ENCODE measurements around the gene EYA4.

EYA4 gene

DNA sequence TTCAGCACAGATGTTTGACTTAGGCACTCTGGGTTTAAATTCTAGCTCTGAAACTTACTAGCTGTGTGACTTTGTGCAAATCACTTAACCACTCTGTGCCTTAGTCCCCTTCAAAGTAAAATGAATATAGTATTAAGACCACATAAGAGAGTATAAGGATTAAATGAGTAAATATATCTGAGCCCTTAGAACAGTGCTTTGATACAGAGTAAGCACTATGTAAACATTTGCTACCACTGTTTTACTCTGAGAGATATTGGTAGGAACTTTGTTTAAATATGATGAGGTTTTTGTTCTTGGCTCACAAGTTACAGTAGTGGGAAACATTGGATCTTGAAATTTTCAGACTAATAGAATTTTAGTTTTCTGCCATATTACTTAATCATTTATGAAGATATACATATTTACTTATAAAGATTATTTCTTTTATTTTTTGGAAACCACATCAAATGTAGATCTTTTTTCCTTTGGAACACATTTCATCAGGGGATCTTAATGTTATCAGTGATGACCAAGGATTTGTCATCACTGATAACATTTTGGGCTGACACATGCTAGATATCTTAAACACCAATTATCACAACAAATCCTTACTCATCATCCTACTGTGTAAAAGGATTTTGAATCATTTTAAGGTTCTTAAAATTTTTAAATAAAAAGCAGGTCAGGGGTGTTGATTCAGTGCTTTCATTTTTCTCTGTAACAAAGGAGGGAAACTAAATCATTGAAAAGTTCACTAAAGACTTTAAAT, 226.2 kb downstream of the EYA4 start:
- DNase-seq: no peak

DNA sequence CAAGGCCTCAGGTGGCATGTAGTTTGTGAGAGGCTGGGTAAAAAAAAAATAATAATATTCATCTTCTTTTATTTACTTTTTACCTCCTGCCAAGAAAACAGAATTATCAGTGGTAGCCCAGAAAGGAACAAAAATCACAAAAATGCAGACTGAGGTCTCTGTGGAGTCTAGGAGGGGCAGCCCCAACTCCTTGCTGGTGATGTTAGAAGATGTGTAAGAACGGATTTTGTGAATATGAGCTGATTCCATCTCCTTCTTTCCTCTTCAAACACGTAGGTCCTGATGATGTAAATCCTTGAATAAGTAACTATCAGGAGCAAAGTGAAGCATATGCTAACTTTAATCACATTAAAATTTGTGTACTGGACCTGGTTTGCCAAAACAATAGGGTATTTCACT, 226.8 kb downstream of the EYA4 start:
- no peak for DNase-seq

- DNase-seq: no peak
These were observed 227.4 kb downstream of the EYA4 start for GRCh38 chr6:133468591-133468990.

- DNase-seq: no peak
These were observed 233.4 kb downstream of the EYA4 start for GRCh38 chr6:133474516-133474915.

DNA sequence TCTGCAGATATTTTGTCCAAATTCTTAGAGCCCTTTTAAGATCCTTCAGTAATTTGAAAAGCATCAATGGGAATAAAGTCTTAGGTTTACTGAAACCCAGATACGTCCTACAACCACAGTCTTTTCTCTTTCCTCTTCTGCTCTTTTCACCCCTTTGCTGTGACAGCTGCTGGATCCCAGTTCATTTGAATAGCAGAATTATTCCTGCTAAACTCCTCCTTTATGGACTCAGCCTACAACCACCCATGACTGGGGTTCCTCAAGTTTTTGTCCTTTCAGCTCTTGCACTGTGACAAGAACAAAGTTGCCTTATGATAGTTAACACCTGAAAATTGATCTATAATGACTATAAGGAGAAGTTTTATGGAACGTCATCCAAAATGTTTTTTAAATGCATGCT, 237.5 kb downstream of the EYA4 start:
- no peak for DNase-seq

- no peak for DNase-seq
These were observed 246.0 kb downstream of the EYA4 start for GRCh38 chr6:133487174-133487573.

- DNase-seq: no peak
These were observed 254.2 kb downstream of the EYA4 start for GRCh38 chr6:133495205-133495903.

- no peak for DNase-seq
These were observed 258.5 kb downstream of the EYA4 start for GRCh38 chr6:133499662-133500061.

DNA sequence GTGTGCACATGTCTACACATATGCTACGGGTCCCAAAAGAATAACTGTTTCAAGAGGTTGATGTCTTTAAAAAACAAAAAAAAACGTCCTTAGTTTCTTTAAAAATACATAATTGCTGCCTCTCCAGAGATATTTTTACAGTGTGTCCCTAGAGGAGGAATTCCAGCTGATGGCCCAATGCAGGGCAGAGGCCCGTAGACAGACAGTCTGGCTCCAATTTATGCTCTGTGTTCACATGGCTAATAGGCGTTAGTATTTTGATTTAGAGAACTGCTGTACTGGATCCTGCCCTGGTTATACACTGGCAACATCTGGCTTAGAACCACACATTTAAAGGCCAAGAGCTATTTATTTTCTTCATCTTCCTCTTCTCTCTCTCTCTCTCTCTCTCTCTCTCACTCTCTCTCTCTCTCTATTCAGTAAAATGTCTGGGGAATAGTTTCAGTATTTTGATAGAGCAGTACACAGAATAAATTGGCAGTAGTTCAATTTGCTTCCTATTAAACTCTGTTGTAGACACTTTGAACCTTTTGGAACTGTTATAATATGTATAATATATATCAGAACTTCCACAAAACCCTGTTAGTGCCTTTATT, 260.6 kb downstream of the EYA4 start:
- no peak for DNase-seq

DNA sequence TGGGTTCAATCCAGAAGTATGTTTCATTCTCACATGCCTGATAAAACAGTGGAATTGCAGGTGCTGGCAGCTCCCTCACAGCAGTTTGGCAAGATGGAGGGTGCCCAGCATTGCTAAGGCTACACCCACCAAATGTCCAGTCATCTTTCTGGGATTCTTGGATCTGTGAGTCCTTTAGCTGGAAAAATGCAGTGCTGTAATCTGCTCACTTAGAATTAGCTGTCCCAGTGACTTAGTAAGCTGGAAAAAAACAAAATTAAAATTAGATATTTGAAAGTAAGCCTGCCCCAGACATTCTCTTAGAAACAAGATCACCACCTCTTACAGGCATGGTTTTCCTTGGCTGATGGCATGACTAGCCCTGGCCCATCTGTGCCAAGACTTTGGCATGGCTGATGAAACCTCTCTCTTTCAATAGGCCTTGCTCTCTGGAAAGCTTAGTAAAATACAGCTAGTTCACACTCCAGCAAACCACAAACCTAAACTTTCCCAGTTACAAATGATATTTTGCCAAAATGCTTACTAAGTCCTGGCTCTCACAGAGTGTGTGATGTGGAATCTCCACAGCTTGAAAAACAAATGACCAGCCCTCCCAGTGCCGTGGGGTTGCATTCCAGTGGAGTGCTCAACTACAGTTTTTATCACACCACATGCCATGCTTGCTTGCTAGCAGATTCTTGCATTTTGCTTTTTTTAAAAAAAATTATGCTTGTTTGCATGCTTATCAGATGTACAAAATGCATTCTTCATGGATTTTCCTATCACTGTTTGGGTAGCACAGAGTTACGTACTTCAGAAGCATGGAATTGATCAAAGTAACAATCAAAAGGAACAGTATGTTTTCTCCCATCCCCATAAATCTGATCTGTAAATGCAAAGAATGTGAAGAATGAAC, 261.5 kb downstream of the EYA4 start:
- no peak for DNase-seq

DNA sequence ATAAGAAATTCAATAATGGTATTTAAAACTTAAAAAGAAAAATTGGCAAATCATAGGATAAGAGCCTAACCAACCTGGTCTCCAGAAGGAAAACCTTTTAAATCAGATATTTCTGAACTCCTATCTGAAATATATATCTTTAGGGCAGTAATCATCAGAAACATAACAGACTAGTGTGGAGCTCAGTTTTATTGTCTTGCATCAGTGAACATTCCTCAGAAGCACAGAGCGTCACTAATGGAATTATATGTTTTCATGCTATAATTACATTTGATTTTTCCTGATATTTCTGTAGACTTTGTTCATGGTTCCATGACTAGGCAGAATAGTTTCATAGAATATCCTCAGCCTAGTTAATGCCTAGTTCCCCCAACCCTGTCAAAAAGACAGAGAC, 262.2 kb downstream of the EYA4 start:
- DNase-seq: no peak

- DNase-seq: no peak
These were observed 263.0 kb downstream of the EYA4 start for GRCh38 chr6:133504158-133504557.

GRCh38 chr6:133504761-133505160, 263.6 kb downstream of the EYA4 start:
- DNase-seq: no peak

- no peak for DNase-seq
These were observed 264.5 kb downstream of the EYA4 start for GRCh38 chr6:133505681-133506080.

GRCh38 chr6:133512410-133513016, 271.4 kb downstream of the EYA4 start:
- DNase-seq: no peak

DNA sequence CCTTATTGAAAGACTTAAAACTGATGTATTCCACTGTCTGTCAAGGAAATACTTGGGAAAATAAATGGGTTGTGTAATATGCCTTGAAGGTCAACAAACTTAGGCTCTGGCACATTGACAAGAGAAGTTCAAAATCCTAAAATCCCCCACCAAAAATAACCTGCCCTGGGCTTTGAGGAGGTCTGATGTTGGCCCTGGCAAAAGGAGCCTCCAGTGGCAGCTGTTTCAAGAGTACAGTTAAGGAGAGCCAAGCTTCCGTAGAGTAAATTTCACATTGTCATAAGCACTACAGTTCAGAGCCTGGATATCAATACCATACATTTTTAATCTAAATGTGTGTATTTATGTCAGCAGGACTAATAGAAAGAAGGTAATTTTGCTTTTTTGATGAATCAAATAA, 282.7 kb downstream of the EYA4 start:
- no peak for DNase-seq

- DNase-seq: no peak
These were observed 285.3 kb downstream of the EYA4 start for GRCh38 chr6:133526436-133526835.

GRCh38 chr6:133528566-133528965, 287.4 kb downstream of the EYA4 start:
- DNase-seq: no peak

DNA sequence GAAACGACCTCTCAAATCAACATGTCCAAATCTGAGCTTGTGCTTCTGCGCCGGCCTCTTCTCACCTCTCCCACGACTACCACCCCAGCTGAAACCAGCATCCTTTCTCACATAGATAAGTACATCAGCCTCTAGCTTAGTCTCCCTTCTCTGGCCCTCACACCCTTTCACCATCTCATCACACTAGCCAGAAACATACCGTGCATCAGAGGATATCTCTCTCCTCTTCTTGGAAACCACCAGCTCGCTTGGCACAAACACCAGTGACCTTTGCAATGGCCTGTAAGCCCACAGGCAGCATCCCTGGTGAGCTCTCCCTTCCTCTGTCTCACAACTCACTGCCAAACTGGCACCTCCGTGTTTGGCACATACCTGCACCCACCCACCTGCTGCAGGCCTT, 291.8 kb downstream of the EYA4 start:
- no peak for DNase-seq

GRCh38 chr6:133539502-133540259, 298.5 kb downstream of the EYA4 start:
- DNase-seq: no peak

DNA sequence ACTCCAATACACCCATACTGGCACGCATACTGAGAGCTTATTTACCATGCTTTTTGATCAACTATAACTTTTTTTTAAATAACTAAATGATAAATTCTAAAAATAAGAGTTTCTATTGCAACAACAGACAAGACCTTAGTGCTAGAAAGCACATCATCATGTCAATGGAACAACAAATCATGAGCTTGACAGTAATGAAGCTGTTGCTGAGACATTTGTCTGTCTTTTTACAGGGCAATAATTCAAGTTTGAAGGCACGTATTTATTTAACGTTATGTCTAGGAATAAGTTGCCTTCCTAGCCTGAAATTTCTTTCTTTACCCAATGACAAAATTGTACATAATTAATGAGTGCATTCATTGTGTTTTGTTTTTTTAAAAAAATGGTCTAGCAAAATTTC, 299.2 kb downstream of the EYA4 start:
- no peak for DNase-seq

GRCh38 chr6:133541040-133541439, 299.9 kb downstream of the EYA4 start:
- no peak for DNase-seq

All from CD4-positive, alpha-beta T cell treated with Interferon gamma for 1 hour (primary cell).